Stomach smooth muscle (tissue), 2 donors: Measurements from ENCODE around the gene SNX8.

Experiments used
- H3K27ac ChIP-seq: one replicate; pipeline ENCODE4 v1.7.0; 2013; ENCODE audit warnings: mild to moderate bottlenecking, low read length, inconsistent platforms
- H3K27me3 ChIP-seq, 2 donors: one replicate each; pipeline ENCODE4 v1.7.0; 2013; ENCODE audit warnings: low read length in 2 of 2; ENCODE audit not compliant: insufficient read depth in 2 of 2, control insufficient read depth in 1 of 2
- H3K36me3 ChIP-seq, 2 donors: one replicate each; pipeline ENCODE4 v1.7.0; 2013; ENCODE audit warnings: low read length in 2 of 2; ENCODE audit not compliant: control insufficient read depth in 2 of 2, insufficient read depth in 2 of 2
- H3K4me1 ChIP-seq: one replicate; pipeline ENCODE4 v1.7.0; 2013; ENCODE audit warnings: low read length; ENCODE audit not compliant: control insufficient read depth, insufficient read depth
- H3K4me3 ChIP-seq, 2 donors: one replicate each; pipeline ENCODE4 v1.7.0; 2013; ENCODE audit warnings: low read length in 2 of 2
- H3K9ac ChIP-seq, 2 donors: one replicate each; pipeline ENCODE4 v1.7.0; 2013; ENCODE audit warnings: low read length in 2 of 2, mild to moderate bottlenecking in 1 of 2
- H3K9me3 ChIP-seq, 2 donors: one replicate each; pipeline ENCODE4 v1.7.0; 2013; ENCODE audit warnings: low read length in 2 of 2; ENCODE audit not compliant: control insufficient read depth in 2 of 2
- donor health status: healthy.
- donor health status: Pancreatic carcinoma.

SNX8 gene

DNA sequence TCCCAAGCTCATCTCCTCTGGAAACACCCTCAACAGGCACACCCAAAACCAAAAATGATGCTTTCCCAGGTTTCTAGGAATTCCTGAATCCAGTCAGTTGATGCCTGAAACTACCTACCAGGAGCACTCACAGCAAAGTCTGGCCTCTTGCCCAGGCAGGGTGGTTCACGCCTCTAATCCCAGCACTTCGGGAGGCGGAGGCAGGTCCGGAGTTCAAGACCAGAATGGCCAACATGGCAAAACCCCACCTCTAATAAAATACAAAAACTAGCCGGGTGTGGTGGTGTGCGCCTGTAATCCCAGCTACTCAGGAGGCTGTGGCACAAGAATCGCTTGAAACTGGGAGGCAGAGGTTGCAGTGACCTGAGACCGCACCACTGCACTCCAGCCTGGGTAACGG, 83.4 kb downstream of the SNX8 start:
- Histone ChIP-seq H3K9me3 (no peaks in the 10 kb centered on the region), H3K36me3 (peaks cover 4 to 19% of the 10 kb centered on the region in 2 donors), H3K9ac (no peak overlapping the region)

DNA sequence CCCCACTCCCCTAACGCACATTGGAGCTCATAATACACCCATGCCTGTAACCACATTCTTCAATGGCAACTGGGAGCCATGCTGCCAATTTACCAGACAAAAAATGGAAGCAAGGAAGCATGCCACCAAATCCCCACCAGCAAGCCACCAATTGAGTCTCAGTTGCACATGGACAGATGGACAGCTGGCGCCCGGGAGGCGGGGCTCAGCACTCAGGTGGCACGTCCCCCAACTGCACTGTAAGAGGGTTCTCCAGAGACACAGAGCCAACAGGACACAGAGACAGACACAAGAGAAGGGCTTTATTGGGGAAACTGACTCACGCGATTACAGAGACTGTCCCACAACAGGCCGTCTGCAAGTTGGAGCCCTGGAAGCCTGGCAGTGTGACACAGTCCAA, 84.0 kb downstream of the SNX8 start:
- Histone ChIP-seq H3K4me1 (peaks cover 26% of the 10 kb centered on the region), H3K9ac (no peak overlapping the region), H3K4me3 (no peak overlapping the region), H3K36me3 (peaks cover 4 to 24% of the 10 kb centered on the region in 2 donors), H3K27ac (no peak overlapping the region), H3K27me3 (no peaks in the 10 kb centered on the region), H3K9me3 (no peaks in the 10 kb centered on the region)

More for the DNA sequence above, 83.4 kb downstream of the SNX8 start:
- Histone ChIP-seq H3K4me1 (peaks cover 26% of the 10 kb centered on the region), H3K27me3 (no peaks in the 10 kb centered on the region), H3K27ac (no peak overlapping the region), H3K4me3 (no peak overlapping the region)

DNA sequence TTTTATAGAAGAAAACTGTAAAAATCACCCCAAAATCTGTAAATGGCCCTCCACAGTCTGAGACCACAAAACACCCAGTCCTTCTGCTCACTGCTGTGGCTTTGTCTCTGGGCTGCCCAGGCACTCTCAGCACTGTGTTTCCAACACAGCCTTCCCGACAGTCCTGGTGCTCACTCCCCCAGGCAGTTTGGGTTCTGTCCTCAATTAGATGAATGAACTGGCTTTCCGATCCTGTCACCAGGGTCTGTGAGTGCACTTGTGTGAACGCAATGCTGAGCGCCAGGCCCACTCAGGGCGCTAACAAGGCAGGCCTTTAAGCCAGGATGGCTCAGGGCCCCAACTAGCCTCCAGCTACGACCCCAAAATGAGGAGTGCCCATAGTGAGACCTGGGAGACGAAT, 84.8 kb downstream of the SNX8 start:
- Histone ChIP-seq H3K36me3 (peaks cover 4 to 24% of the 10 kb centered on the region in 2 donors), H3K4me1 (peaks cover 26% of the 10 kb centered on the region), H3K9ac (no peak overlapping the region), H3K4me3 (no peak overlapping the region), H3K27ac (no peak overlapping the region), H3K27me3 (no peaks in the 10 kb centered on the region), H3K9me3 (no peaks in the 10 kb centered on the region)

DNA sequence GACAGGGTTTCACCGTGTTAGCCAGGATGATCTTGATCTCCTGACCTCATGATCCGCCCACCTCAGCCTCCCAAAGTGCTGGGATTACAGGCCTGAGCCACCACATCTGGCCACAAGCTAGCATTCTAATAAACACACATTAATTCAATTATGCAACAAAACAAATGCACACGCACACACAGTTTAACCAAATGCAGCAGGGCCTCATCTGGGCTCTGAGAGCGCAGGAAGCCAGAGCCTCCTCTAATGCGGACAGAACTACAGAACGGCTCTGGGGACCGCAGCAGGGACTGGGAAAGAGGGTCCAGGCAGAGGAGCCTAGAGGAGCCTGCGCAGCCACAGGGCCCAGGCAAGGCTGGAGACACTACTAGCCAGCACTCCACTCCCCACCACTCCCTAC, 85.3 kb downstream of the SNX8 start:
- H3K9ac ChIP-seq = no peak overlapping the region
- H3K9me3 ChIP-seq = no peaks in the 10 kb centered on the region
- no peak overlapping the region for H3K27ac ChIP-seq
- peaks cover 26% of the 10 kb centered on the region for H3K4me1 ChIP-seq
- peaks cover 5 to 22% of the 10 kb centered on the region in 2 donors for H3K36me3 ChIP-seq
- H3K4me3 ChIP-seq = no peak overlapping the region
- H3K27me3 ChIP-seq = no peaks in the 10 kb centered on the region

- Histone ChIP-seq H3K9ac (no peak overlapping the region), H3K27me3 (no peaks in the 10 kb centered on the region), H3K4me3 (no peak overlapping the region), H3K27ac (no peak overlapping the region), H3K4me1 (peaks cover 17% of the 10 kb centered on the region), H3K9me3 (no peaks in the 10 kb centered on the region), H3K36me3 (peaks cover 5 to 22% of the 10 kb centered on the region in 2 donors)
Measured at GRCh38 chr7:2227699-2228098, 86.5 kb downstream of the SNX8 start.

GRCh38 chr7:2225830-2226229, 88.4 kb downstream of the SNX8 start:
- no peak overlapping the region for H3K4me3 ChIP-seq
- H3K4me1 ChIP-seq = peaks cover 3% of the 10 kb centered on the region
- no peaks in the 10 kb centered on the region for H3K27me3 ChIP-seq
- no peak overlapping the region for H3K27ac ChIP-seq
- H3K36me3 ChIP-seq = peaks cover 10 to 31% of the 10 kb centered on the region in 2 donors
- H3K9ac ChIP-seq = no peak overlapping the region
- H3K9me3 ChIP-seq = no peaks in the 10 kb centered on the region

DNA sequence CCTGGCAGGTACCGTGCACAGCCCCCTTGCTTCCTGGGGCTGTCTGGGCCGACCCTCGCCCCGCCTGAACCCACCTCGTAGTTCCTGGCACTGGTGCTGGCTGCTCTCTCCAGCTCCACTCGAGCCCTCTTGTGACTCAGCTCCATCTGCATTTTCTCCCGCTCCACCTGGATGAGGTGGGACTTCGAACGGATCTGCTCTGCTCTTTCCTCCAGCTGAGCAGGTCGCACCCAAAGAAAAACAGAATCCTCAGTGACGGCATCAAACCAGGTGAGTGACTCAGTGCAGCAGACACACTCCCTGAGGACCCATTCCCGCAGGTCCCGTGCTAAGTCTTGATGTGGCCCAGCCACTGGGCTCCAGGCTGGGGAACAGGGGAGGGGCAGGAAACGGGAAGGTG, 88.9 kb downstream of the SNX8 start:
- Histone ChIP-seq H3K27ac (no peak overlapping the region), H3K9me3 (no peaks in the 10 kb centered on the region), H3K4me3 (no peak overlapping the region), H3K36me3 (peaks cover 10 to 33% of the 10 kb centered on the region in 2 donors), H3K9ac (no peak overlapping the region), H3K4me1 (no peaks in the 10 kb centered on the region), H3K27me3 (no peaks in the 10 kb centered on the region)

- H3K27ac ChIP-seq = no peak overlapping the region
- no peak overlapping the region for H3K9ac ChIP-seq
- no peaks in the 10 kb centered on the region for H3K9me3 ChIP-seq
- peaks cover 10 to 31% of the 10 kb centered on the region in 2 donors for H3K36me3 ChIP-seq
- no peak overlapping the region for H3K4me3 ChIP-seq
- no peaks in the 10 kb centered on the region for H3K4me1 ChIP-seq
- H3K27me3 ChIP-seq = no peaks in the 10 kb centered on the region
Measured at GRCh38 chr7:2224934-2225333, 89.3 kb downstream of the SNX8 start.

- Histone ChIP-seq H3K36me3 (peaks cover 10 to 30% of the 10 kb centered on the region in 2 donors), H3K27ac (no peak overlapping the region), H3K9me3 (no peaks in the 10 kb centered on the region), H3K4me3 (no peak overlapping the region), H3K4me1 (no peaks in the 10 kb centered on the region), H3K27me3 (no peaks in the 10 kb centered on the region), H3K9ac (no peak overlapping the region)
Measured at GRCh38 chr7:2224491-2224928, 89.7 kb downstream of the SNX8 start.

- Histone ChIP-seq H3K9me3 (no peaks in the 10 kb centered on the region), H3K9ac (no peak overlapping the region), H3K27me3 (no peaks in the 10 kb centered on the region), H3K4me1 (no peaks in the 10 kb centered on the region), H3K27ac (no peak overlapping the region), H3K4me3 (no peak overlapping the region), H3K36me3 (peaks cover 10 to 27% of the 10 kb centered on the region in 2 donors)
Measured at GRCh38 chr7:2223321-2223720, 90.9 kb downstream of the SNX8 start.

DNA sequence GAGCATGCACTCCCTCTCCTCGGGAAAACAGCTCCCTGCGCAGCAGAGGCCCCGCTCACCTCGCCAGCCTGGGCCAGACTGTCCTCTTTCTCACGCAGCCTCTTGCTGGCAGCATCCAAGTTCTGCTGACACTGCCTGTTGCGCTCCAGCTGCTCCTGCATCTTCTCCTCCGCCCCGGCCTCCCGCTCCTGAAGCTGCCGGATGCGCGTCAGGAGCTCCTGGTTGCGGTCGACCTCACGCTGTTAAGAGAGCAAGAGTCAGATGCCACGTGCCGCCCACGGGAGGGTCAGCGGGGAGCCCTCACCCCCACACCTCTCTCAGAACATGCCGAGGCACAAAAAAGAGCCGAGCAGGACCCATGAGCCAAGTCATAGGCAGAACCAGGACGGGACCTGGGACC, 91.7 kb downstream of the SNX8 start:
- H3K9me3 ChIP-seq = no peaks in the 10 kb centered on the region
- H3K9ac ChIP-seq = no peak overlapping the region
- H3K36me3 ChIP-seq = peaks cover 14 to 31% of the 10 kb centered on the region in 2 donors
- H3K4me3 ChIP-seq = no peak overlapping the region
- no peak overlapping the region for H3K27ac ChIP-seq
- H3K27me3 ChIP-seq = no peaks in the 10 kb centered on the region
- no peaks in the 10 kb centered on the region for H3K4me1 ChIP-seq
